ENCODE results near the gene FMO2. TPM values are rescaled to one million over a fixed set of nuclear protein-coding genes. Genes with fewer than 3 reads are reported as not detected.

FMO2 gene
- total RNA-seq, 1 experiment from 2014 or later, result not detected

DNA sequence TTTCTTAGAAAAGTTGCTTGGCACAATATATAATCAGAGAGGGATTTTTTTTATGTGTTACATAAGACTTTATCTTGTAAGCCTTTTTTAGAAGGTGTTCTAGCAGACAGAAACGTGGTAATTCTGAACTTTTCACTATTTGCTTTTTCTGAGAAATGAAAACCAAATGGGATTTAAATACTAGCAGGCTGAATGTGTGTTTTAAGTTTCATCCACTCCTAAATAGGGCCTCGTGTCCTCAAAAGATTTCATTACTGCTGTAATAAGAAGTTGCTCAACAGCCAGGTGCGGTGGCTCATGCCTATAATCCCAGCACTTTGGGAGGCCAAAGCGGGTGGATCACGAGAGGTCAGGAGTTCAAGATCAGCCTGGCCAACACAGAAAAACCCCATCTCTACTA is 44.7 kb upstream of the FMO2 start:
- Mint-ChIP-seq H3K27ac (ENCODE audit: unreplicated experiment) (no peak overlapping the region), H3K36me3 (ENCODE audit: insufficient read depth, unreplicated experiment) (no peaks in the 10 kb centered on the region), H3K27me3 (ENCODE audit: unreplicated experiment) (no peaks in the 10 kb centered on the region), H3K9me3 (ENCODE audit: low read depth, unreplicated experiment) (no peaks in the 10 kb centered on the region), H3K4me1 (ENCODE audit: low read depth, unreplicated experiment) (no peaks in the 10 kb centered on the region), H3K4me3 (ENCODE audit: low read depth, unreplicated experiment) (no peak overlapping the region)
- DNase-seq, result no peak
- intact Hi-C loops (cut with micrococcal nuclease; ENCODE audit: unreplicated experiment), result no loop called here
- TF ChIP-seq, protein P1, sequence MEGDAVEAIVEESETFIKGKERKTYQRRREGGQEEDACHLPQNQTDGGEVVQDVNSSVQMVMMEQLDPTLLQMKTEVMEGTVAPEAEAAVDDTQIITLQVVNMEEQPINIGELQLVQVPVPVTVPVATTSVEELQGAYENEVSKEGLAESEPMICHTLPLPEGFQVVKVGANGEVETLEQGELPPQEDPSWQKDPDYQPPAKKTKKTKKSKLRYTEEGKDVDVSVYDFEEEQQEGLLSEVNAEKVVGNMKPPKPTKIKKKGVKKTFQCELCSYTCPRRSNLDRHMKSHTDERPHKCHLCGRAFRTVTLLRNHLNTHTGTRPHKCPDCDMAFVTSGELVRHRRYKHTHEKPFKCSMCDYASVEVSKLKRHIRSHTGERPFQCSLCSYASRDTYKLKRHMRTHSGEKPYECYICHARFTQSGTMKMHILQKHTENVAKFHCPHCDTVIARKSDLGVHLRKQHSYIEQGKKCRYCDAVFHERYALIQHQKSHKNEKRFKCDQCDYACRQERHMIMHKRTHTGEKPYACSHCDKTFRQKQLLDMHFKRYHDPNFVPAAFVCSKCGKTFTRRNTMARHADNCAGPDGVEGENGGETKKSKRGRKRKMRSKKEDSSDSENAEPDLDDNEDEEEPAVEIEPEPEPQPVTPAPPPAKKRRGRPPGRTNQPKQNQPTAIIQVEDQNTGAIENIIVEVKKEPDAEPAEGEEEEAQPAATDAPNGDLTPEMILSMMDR (IDR thresholded peaks at IDR 0.05; ENCODE audit: unreplicated experiment), result no peak
- CTCF ChIA-PET, result no interaction called here
- no TSS peak for BruUV-seq (replicated peaks)

DNA sequence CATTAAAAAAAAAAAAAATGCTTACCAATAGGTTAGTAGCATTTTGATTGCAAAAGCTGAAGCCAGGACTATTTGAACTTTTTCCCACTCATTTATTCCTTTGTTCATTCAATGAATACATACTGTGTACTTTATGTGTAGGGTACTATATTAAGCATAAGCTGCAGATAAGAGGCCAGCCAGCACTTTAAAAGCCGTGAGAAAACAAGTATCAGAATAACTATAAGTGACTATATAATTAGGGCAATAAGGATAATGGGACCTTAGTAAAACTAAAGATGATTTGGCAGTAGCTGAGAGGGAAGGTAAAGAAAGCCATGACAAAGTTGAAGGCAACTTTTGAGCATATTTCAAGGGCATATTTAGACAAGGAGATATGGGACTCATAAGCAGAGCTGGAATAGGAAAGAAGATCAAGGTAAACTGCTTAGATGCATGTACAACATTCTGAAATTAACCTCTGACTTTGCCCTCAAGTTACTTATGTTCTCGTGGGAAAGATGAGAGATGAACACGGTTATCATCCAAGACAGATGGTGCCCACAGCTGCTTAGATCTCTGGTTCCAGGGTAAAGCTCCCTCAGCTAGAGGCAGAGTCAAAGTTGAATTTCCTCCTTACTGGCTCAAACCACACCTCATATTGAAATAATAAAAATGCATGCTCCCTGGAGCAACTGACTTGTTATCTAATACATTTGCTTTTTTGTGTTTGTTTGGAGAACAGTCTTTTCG is 44.0 kb upstream of the FMO2 start:
- H3K36me3 Mint-ChIP-seq (ENCODE audit: insufficient read depth, unreplicated experiment), result no peaks in the 10 kb centered on the region
- BruUV-seq (replicated peaks), result no TSS peak
- no peaks in the 10 kb centered on the region for H3K9me3 Mint-ChIP-seq (ENCODE audit: low read depth, unreplicated experiment)
- intact Hi-C loops (cut with micrococcal nuclease; ENCODE audit: unreplicated experiment), result no loop called here
- no peaks in the 10 kb centered on the region for H3K27me3 Mint-ChIP-seq (ENCODE audit: unreplicated experiment)
- TF ChIP-seq, protein P1 (IDR thresholded peaks at IDR 0.05; ENCODE audit: unreplicated experiment), result no peak
- CTCF ChIA-PET, result no interaction called here
- no peak for DNase-seq
- no peak overlapping the region for H3K4me3 Mint-ChIP-seq (ENCODE audit: low read depth, unreplicated experiment)
- H3K27ac Mint-ChIP-seq (ENCODE audit: unreplicated experiment), result no peak overlapping the region
- H3K4me1 Mint-ChIP-seq (ENCODE audit: low read depth, unreplicated experiment), result no peaks in the 10 kb centered on the region

DNA sequence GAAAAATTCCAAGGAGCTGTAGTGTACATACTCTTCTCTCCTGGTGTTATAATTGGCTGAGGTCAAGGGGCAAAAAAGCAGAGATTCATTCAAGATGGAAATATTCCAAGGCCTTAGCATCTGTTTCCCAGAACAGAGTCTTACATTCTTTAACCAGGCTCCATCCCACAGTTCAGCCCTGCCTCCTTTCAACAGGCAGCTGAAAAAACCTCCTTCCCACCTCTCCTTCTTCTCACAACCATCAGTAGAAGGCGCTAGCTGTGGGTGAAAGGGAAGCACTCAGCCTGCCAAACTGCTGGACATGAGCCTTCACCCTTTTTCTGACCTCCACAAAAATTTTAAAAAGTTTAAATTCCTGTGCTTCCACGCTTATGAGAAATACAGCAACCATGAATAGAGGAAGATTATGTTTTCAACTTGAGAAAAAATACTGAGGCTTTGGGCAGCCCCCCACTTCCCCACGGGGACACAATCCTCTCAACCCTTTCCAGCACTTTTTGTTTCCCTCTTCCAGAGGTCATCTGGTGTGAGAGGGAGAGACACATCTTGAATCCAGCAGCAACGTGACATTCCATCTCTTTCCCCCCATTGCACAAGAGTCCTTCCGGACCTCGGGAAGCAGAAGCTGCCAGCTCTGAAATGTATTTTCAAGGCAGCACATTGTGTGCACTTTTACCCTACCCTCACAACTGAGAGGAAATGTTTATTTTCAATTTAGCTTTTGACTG is 43.2 kb upstream of the FMO2 start:
- Mint-ChIP-seq H3K27me3 (ENCODE audit: unreplicated experiment) (no peaks in the 10 kb centered on the region), H3K4me1 (ENCODE audit: low read depth, unreplicated experiment) (no peaks in the 10 kb centered on the region), H3K27ac (ENCODE audit: unreplicated experiment) (no peak overlapping the region), H3K4me3 (ENCODE audit: low read depth, unreplicated experiment) (no peak overlapping the region), H3K9me3 (ENCODE audit: low read depth, unreplicated experiment) (no peaks in the 10 kb centered on the region), H3K36me3 (ENCODE audit: insufficient read depth, unreplicated experiment) (no peaks in the 10 kb centered on the region)
- DNase-seq, result no peak
- CTCF ChIA-PET, result no interaction called here
- no TSS peak for BruUV-seq (replicated peaks)
- TF ChIP-seq, protein P1 (IDR thresholded peaks at IDR 0.05; ENCODE audit: unreplicated experiment), result no peak
- intact Hi-C loops (cut with micrococcal nuclease; ENCODE audit: unreplicated experiment), result no loop called here

DNA sequence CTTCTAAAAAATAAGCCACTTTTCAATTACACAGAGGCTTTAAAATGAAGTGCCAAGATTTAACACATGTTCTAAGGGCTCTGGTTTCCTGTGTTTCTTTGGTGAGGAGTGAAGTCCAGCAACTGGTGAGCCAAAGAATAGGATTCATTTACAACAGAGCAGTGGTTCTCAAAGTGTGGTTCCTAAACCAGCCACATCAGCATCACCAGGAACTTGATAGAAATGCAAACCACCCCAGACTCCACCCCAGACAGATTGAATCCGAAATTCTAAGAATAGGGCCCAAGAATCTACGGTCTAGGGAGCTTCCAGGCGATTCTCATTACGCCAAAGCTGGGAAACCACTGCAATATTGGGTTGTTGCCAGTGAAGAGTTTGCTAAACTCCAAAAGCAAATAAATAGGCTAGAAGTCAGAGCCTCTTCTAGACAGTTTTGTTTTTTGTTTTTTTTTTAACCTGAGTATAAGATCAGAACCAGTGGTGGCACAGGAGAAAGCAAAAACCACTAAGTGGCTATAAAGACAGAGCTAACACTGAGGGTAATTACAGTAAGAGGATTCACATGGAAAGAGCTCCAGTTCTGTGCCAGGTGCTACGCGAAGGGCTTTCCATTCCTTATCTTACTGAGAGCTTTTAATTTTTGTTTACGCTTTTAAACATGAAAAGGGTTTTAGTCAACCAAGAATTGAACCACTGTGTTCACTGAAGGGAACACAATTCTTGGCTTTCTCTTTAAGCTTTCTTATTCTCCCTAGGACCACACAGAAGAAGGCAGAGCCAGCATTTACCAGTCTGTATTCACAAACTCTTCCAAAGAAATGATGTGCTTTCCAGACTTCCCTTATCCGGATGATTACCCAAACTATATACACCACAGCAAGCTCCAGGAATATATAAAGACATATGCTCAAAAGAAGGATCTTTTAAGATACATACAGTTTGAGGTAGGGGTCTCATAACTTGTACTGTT is 42.4 kb upstream of the FMO2 start:
- no peaks in the 10 kb centered on the region for H3K36me3 Mint-ChIP-seq (ENCODE audit: insufficient read depth, unreplicated experiment)
- no peaks in the 10 kb centered on the region for H3K9me3 Mint-ChIP-seq (ENCODE audit: low read depth, unreplicated experiment)
- H3K27me3 Mint-ChIP-seq (ENCODE audit: unreplicated experiment), result no peaks in the 10 kb centered on the region
- BruUV-seq (replicated peaks), result no TSS peak
- H3K27ac Mint-ChIP-seq (ENCODE audit: unreplicated experiment), result no peak overlapping the region
- CTCF ChIA-PET, result no interaction called here
- DNase-seq, result no peak
- no peak overlapping the region for H3K4me3 Mint-ChIP-seq (ENCODE audit: low read depth, unreplicated experiment)
- intact Hi-C loops (cut with micrococcal nuclease; ENCODE audit: unreplicated experiment), result no loop called here
- TF ChIP-seq, protein P1 (IDR thresholded peaks at IDR 0.05; ENCODE audit: unreplicated experiment), result no peak
- H3K4me1 Mint-ChIP-seq (ENCODE audit: low read depth, unreplicated experiment), result no peaks in the 10 kb centered on the region
